Activated CD4-positive, alpha-beta T cell treated with anti-CD3 and anti-CD28 coated beads for 36 hours (primary cell): ENCODE measurements around the gene VWA5B1. TPM values are rescaled to one million over a fixed set of nuclear protein-coding genes. Genes with fewer than 3 reads are reported as not detected.

Source experiments
- ATAC-seq: fragments of 200-7000 bp; cut with Tn5 transposase; one replicate; pipeline ENCODE4 v1.10.0; 2021; ENCODE audit warnings: mild to moderate bottlenecking, moderate library complexity
- CTCF ChIA-PET: fragments of 350-600 bp; sonication (Branson Sonifier 250); formaldehyde crosslinking; loops from one replicate; lab custom pipeline; 2021; ENCODE audit warnings: antibody characterized with exemption; lab: Charles Lee
- POLR2A ChIA-PET: fragments of 350-600 bp; sonication (Branson Sonifier 250); formaldehyde crosslinking; loops from one replicate; lab custom pipeline; 2021; ENCODE audit warnings: antibody characterized with exemption, inconsistent platforms; lab: Charles Lee
- DNase-seq: peaks from one replicate; pipeline ENCODE4 v3.0.0-alpha.2; 2020
- H3K27ac Mint-ChIP-seq: one replicate; pipeline ENCODE4 v1.8.0; 2021; ENCODE audit warnings: mixed read lengths
- H3K27me3 Mint-ChIP-seq: one replicate; pipeline ENCODE4 v1.8.0; 2021; ENCODE audit warnings: mixed read lengths
- H3K36me3 Mint-ChIP-seq: one replicate; pipeline ENCODE4 v1.8.0; 2021; ENCODE audit warnings: low read depth, mixed read lengths
- H3K4me1 Mint-ChIP-seq: one replicate; pipeline ENCODE4 v1.8.0; 2021; ENCODE audit warnings: mixed read lengths
- H3K4me3 Mint-ChIP-seq: one replicate; pipeline ENCODE4 v1.8.0; 2021; ENCODE audit warnings: mild to moderate bottlenecking, moderate library complexity, mixed read lengths
- H3K9me3 Mint-ChIP-seq: one replicate; pipeline ENCODE4 v1.8.0; 2021; ENCODE audit warnings: low read depth, mixed read lengths
- intact Hi-C, 2 experiments: fragments of 100-400 bp; cut with DNase I in 1 of 2; cut with micrococcal nuclease in 1 of 2; formaldehyde crosslinking; loops; one replicate each; pipeline versions ENCODE4 v1.14.2 to v1.15.1; 2022 to 2024; cut with DNase I, micrococcal nuclease
- total RNA-seq, 2 experiments: library from RNA; stranded (reverse); gene quantifications; one replicate each; pipeline ENCODE4 v1.2.3, GENCODE V29; 2021

VWA5B1 gene
- total RNA-seq, 2 experiments from 2014 or later, result not detected

GRCh38 chr1:20342294-20343148 is 51.8 kb downstream of the VWA5B1 start:
- H3K27me3 Mint-ChIP-seq, result peaks cover 34% of the 10 kb centered on the region
- ChIA-PET CTCF (no interaction called here), POLR2A (no interaction called here)
- intact Hi-C loops, result no loop called here
- H3K27ac Mint-ChIP-seq, result no peak overlapping the region
- ATAC-seq (peak; percentile 33), DNase-seq (no peak)
- no peak overlapping the region for H3K4me3 Mint-ChIP-seq
- H3K9me3 Mint-ChIP-seq, result peaks cover 6% of the 10 kb centered on the region
- no peaks in the 10 kb centered on the region for H3K36me3 Mint-ChIP-seq
- H3K4me1 Mint-ChIP-seq, result peaks cover 5% of the 10 kb centered on the region

DNA sequence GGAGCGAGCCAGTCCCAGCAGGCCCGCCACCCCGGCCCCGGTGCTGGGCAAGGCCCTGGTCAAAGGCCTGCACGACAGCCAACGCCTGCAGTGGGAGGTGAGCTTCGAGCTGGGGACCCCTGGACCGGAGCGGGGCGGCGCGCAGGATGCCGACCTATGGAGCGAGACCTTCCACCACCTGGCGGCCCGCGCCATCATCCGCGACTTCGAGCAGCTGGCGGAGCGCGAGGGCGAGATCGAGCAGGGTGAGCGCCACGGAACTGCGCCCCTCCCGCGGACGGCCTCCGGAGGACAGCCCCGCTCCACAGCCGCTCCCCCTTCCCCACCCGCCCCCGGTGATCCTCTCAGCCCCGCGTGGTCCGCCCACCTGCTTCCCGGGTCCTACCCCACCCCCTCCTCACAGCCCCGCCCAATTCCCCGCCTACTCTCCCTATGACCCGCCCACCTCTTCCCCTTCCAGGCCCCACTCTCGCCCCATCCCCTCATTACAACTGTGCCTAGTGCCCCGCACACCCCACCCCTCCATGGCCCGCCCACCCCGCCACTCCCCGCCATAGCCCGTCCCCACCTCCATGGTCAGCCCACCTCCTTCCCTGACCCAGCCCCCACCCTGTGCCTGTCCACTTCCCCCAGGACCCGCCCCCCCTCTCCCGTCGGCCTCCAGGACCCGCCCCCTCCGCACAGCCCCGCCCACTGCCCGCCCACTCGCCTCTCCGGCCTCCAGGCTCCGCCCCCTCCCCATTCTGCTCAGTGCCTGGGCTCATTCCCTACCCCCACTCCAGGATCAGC is 52.7 kb downstream of the VWA5B1 start:
- ChIA-PET POLR2A (no interaction called here), CTCF (no interaction called here)
- ATAC-seq (peak; percentile 42), DNase-seq (peak; percentile 63)
- Mint-ChIP-seq H3K27me3 (peaks cover 34% of the 10 kb centered on the region), H3K4me1 (peaks cover 5% of the 10 kb centered on the region), H3K36me3 (no peaks in the 10 kb centered on the region), H3K9me3 (peaks cover 6% of the 10 kb centered on the region), H3K4me3 (no peak overlapping the region), H3K27ac (no peak overlapping the region)
- intact Hi-C loops, result no loop called here

DNA sequence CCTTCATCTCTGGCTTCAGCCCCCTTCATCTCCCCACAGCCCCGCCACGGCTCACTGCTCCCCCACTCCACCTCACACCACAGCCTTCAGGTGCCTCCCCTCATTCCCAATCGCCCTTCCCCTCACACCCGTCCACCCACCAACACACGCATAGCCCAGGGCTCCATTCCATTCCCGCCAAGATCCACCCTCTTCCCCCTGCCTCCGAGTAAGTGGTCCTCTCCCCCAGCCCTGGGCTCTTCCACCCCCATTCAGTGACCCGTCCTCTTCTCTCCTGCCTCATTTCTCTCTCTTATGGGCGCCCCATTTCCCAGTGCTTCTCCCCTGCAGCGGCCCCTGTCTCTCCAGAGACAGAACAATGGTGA is 53.2 kb downstream of the VWA5B1 start:
- ATAC-seq, result no peak
- no peak for DNase-seq
- peaks cover 6% of the 10 kb centered on the region for H3K9me3 Mint-ChIP-seq
- ChIA-PET POLR2A (no interaction called here), CTCF (no interaction called here)
- H3K36me3 Mint-ChIP-seq, result no peaks in the 10 kb centered on the region
- no peak overlapping the region for H3K27ac Mint-ChIP-seq
- intact Hi-C loops, result no loop called here
- H3K4me1 Mint-ChIP-seq, result peaks cover 5% of the 10 kb centered on the region
- peaks cover 34% of the 10 kb centered on the region for H3K27me3 Mint-ChIP-seq
- H3K4me3 Mint-ChIP-seq, result no peak overlapping the region

- H3K4me1 Mint-ChIP-seq, result peaks cover 5% of the 10 kb centered on the region
- POLR2A ChIA-PET, result no interaction called here
- peaks cover 6% of the 10 kb centered on the region for H3K9me3 Mint-ChIP-seq
- CTCF ChIA-PET, result interaction anchor here (0.7 to 1.4 kb wide), 2 partner anchors 16 to 132 kb away, joined by 3 to 4 read pairs; no protein-coding TSS in a partner anchor
- intact Hi-C loops, result no loop called here
- DNase-seq, result no peak
- H3K27me3 Mint-ChIP-seq, result peaks cover 33% of the 10 kb centered on the region
- no peak for ATAC-seq
- no peak overlapping the region for H3K27ac Mint-ChIP-seq
- no peaks in the 10 kb centered on the region for H3K36me3 Mint-ChIP-seq
- no peak overlapping the region for H3K4me3 Mint-ChIP-seq
Measured at GRCh38 chr1:20344738-20345137, 54.1 kb downstream of the VWA5B1 start.

DNA sequence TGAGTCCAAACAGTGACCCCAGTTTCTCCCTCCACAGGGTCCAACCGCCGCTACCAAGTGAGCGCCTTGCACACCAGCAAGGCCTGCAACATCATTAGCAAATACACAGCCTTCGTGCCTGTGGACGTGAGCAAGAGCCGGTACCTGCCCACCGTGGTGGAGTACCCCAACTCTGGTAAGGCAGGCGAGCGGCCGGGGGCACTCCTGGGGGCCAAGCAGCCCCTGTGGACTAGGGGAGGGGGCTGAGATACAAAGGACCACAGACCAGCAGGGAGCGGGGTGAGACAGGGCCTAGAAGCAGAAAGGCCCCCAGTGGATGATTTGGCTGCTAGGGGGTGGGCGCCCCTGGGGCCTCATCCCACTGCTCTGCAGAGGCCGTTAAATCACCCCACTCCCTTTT is 54.7 kb downstream of the VWA5B1 start:
- Mint-ChIP-seq H3K4me3 (no peak overlapping the region), H3K36me3 (no peaks in the 10 kb centered on the region), H3K4me1 (peaks cover 5% of the 10 kb centered on the region), H3K27ac (no peak overlapping the region), H3K27me3 (peaks cover 29% of the 10 kb centered on the region), H3K9me3 (peaks cover 6% of the 10 kb centered on the region)
- DNase-seq (no peak), ATAC-seq (no peak)
- intact Hi-C loops, result no loop called here
- ChIA-PET CTCF (interaction anchor here (0.7 to 1.4 kb wide), 2 partner anchors 16 to 133 kb away, joined by 3 to 4 read pairs; no protein-coding TSS in a partner anchor), POLR2A (no interaction called here)

DNA sequence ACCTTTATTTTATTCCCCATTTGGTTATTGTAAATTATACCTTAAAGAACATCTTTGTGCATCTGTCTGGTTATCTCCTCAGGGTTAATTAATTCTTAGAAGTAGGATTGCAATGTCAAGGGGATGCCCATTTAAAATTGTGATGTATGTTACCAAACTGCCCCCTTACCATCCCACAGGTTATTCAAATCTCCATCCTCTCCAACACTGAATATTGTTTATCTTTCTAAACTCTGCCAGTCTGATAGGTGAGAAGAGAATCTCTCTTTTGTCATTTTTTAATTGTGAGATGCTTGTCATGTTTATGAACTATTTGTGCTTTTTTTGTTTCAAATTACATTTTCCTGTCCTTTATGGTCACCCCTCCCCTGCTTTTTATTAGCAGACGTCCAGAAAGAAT is 55.8 kb downstream of the VWA5B1 start:
- Mint-ChIP-seq H3K4me1 (peaks cover 5% of the 10 kb centered on the region), H3K36me3 (no peaks in the 10 kb centered on the region), H3K27ac (no peak overlapping the region), H3K9me3 (peaks cover 6% of the 10 kb centered on the region), H3K4me3 (no peak overlapping the region), H3K27me3 (peaks cover 27% of the 10 kb centered on the region)
- intact Hi-C loops, result no loop called here
- CTCF ChIA-PET, result interaction anchor here (1.0 kb wide), 1 partner anchor 17 kb away, joined by 4 read pairs; no protein-coding TSS in a partner anchor
- POLR2A ChIA-PET, result no interaction called here
- no peak for DNase-seq
- no peak for ATAC-seq

DNA sequence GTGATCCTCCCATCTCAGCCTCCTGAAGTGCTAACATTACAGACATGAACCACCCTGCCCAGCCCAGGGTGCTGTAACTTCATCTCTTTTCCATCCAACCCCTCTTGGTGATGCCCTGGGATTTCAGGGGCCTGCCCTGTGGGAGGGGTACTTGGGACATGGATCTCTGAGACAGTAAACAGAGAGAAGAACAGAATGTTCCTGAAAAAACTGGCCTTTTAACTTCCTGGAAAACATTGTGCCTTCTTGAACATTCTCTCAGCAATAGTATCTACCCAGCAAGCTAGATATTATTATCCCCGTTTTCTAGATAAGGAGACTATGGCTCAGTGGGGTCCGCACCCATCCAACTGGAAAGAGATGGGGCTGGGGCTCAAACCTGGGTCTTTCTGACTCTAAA is 57.0 kb downstream of the VWA5B1 start:
- intact Hi-C loops, result no loop called here
- peaks cover 6% of the 10 kb centered on the region for H3K9me3 Mint-ChIP-seq
- no peak overlapping the region for H3K27ac Mint-ChIP-seq
- no peak for ATAC-seq
- H3K36me3 Mint-ChIP-seq, result no peaks in the 10 kb centered on the region
- no peak for DNase-seq
- H3K27me3 Mint-ChIP-seq, result peaks cover 20% of the 10 kb centered on the region
- H3K4me1 Mint-ChIP-seq, result peaks cover 5% of the 10 kb centered on the region
- POLR2A ChIA-PET, result no interaction called here
- CTCF ChIA-PET, result interaction anchor here (1.0 kb wide), 2 partner anchors 16 to 50 kb away, joined by 4 read pairs; no protein-coding TSS in a partner anchor
- no peak overlapping the region for H3K4me3 Mint-ChIP-seq

GRCh38 chr1:20348326-20348915 is 57.7 kb downstream of the VWA5B1 start:
- no peak for DNase-seq

DNA sequence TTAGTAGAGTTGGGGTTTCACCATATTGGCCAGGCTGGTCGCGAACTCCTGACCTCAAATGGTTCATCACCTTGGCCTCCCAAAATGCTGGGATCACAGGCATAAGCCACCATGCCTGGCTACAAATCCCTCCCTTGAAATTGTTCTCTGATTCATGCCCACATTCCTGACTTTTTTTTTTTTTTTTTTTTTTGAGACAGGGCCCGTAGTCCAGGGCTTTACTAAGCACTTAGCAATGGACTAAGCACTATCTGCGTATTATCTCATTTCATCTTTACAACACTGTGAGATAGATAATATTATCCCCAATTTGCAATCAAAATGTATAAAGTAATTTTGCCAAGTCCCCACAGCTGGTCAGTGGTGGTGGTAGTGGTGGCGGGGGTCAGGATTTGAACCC is 58.9 kb downstream of the VWA5B1 start:
- peaks cover 18% of the 10 kb centered on the region for H3K27me3 Mint-ChIP-seq
- ChIA-PET CTCF (interaction anchor here (0.6 kb wide), 1 partner anchor 143 kb away, joined by 3 read pairs; no protein-coding TSS in a partner anchor), POLR2A (no interaction called here)
- H3K4me3 Mint-ChIP-seq, result no peak overlapping the region
- H3K4me1 Mint-ChIP-seq, result no peaks in the 10 kb centered on the region
- H3K27ac Mint-ChIP-seq, result no peak overlapping the region
- peaks cover 6% of the 10 kb centered on the region for H3K9me3 Mint-ChIP-seq
- intact Hi-C loops, result no loop called here
- DNase-seq (no peak), ATAC-seq (no peak)
- H3K36me3 Mint-ChIP-seq, result no peaks in the 10 kb centered on the region

More at GRCh38 chr1:20348326-20348915, 57.7 kb downstream of the VWA5B1 start:
- no peaks in the 10 kb centered on the region for H3K36me3 Mint-ChIP-seq
- ChIA-PET POLR2A (no interaction called here), CTCF (interaction anchor here (1.0 kb wide), 1 partner anchor 50 kb away, joined by 4 read pairs; no protein-coding TSS in a partner anchor)
- no peak overlapping the region for H3K27ac Mint-ChIP-seq
- H3K9me3 Mint-ChIP-seq, result peaks cover 6% of the 10 kb centered on the region
- peaks cover 25% of the 10 kb centered on the region for H3K27me3 Mint-ChIP-seq
- H3K4me1 Mint-ChIP-seq, result peaks cover 5% of the 10 kb centered on the region
- no peak for ATAC-seq
- intact Hi-C loops, result no loop called here
- no peak overlapping the region for H3K4me3 Mint-ChIP-seq

- H3K4me3 Mint-ChIP-seq, result no peak overlapping the region
- ChIA-PET CTCF (no interaction called here), POLR2A (no interaction called here)
- H3K27ac Mint-ChIP-seq, result no peak overlapping the region
- intact Hi-C loops, result no loop called here
- no peaks in the 10 kb centered on the region for H3K36me3 Mint-ChIP-seq
- DNase-seq, result no peak
- ATAC-seq, result no peak
- peaks cover 15% of the 10 kb centered on the region for H3K27me3 Mint-ChIP-seq
- H3K4me1 Mint-ChIP-seq, result no peaks in the 10 kb centered on the region
- peaks cover 6% of the 10 kb centered on the region for H3K9me3 Mint-ChIP-seq
Measured at GRCh38 chr1:20349971-20350370, 59.3 kb downstream of the VWA5B1 start.

GRCh38 chr1:20350421-20350820 is 59.7 kb downstream of the VWA5B1 start:
- peaks cover 6% of the 10 kb centered on the region for H3K9me3 Mint-ChIP-seq
- intact Hi-C loops, result no loop called here
- H3K27ac Mint-ChIP-seq, result no peak overlapping the region
- peaks cover 15% of the 10 kb centered on the region for H3K27me3 Mint-ChIP-seq
- no peak for ATAC-seq
- DNase-seq, result no peak
- no peaks in the 10 kb centered on the region for H3K36me3 Mint-ChIP-seq
- H3K4me3 Mint-ChIP-seq, result no peak overlapping the region
- ChIA-PET POLR2A (no interaction called here), CTCF (no interaction called here)
- H3K4me1 Mint-ChIP-seq, result no peaks in the 10 kb centered on the region
